Hematopoietic multipotent progenitor cell treated with erythropoietin and hydrocortisone succinate and interleukin-3 and kit ligand, for 6 days (in vitro differentiated cells): ENCODE measurements around the gene MGMT.
A peak's percentile ranks its signal among the peaks of the same experiment; 100 is the strongest.

Experiments
- DNase-seq: peaks from one replicate; pipeline ENCODE4 v3.0.0-alpha.2; 2015

Gene MGMT

GRCh38 chr10:129696636-129697035 is 229.6 kb downstream of the MGMT start:
- no peak for DNase-seq

DNA sequence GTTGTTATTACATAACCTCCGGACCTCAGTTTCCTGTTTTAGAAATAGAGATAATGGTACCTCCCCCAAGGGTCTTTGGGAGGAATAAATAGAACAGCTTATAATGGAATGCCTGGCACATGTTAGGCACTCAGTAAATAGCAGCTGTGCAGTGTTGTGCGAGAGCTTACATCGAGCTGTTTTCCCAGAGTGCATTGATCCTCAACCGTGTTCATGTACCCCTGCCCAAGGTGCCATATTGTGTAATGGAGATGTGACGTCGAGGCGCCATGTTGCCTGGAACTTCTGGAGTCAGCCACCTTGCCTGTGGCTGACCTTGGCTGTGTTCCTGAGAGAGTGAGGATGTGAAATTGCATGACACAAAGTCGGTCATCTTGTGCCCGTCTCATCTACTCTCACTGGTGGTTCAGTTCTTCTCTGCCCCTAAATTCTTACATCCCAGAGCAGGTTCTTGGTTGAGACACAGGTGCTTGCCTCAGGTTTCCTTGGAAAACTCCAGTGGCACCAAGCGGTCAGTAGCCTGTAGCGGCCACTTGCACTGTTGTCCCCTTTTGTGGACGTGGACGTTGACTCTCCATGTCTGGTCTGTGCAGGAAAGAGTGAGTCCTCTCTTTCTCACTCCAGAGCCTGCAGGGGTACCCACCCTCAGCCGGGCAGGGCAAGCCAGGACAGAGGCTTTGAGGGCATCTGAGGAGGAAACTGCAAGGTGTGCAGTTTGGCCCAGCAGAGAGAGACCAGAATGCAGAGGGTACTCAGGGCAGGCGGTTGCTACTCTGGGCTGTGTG is 230.6 kb downstream of the MGMT start:
- no peak for DNase-seq

- no peak for DNase-seq
Observed at GRCh38 chr10:129699722-129700340, 232.8 kb downstream of the MGMT start.

DNA sequence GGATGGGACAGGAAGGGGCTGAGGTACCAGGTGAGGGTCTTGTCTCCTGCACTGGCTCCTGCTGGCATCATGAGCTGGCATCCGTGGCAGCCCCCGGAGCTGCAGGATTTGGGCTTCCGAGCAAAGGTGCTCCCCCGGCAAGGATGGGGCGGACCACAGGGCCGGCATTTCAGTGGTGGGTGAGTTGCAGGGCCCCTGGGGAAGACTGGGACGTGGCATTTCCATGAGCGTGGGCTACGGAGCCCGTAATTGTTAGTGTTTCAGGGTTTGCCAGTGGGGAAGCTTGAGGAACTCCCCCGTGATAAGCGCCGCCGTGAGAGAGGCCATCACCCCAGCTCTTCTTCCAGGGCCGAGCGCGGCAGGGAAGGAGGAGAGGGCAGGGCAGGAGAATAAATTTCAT is 235.6 kb downstream of the MGMT start:
- no peak for DNase-seq

- no peak for DNase-seq
Observed at GRCh38 chr10:129703287-129704137, 236.5 kb downstream of the MGMT start.

DNA sequence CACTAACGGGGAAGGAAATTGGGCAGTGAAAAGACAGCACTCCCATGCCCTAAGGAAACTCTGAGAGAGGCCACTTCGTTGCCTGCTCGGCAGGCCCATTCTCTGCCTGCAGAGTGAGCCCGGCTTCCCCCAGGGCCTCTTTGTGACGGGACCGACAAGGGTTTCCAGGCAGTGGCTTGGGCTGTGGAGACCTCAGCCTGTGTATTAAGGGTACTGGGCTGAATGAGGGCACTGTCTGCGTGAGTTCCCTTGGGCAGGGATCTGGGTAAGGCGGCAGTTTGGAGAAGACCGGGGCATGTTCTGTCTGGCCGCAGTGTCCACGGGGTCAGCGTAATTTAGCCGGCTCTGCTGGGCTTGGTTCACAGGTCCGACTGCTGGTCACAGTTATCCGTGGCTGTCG is 237.2 kb downstream of the MGMT start:
- DNase-seq, result peak; percentile 5

DNA sequence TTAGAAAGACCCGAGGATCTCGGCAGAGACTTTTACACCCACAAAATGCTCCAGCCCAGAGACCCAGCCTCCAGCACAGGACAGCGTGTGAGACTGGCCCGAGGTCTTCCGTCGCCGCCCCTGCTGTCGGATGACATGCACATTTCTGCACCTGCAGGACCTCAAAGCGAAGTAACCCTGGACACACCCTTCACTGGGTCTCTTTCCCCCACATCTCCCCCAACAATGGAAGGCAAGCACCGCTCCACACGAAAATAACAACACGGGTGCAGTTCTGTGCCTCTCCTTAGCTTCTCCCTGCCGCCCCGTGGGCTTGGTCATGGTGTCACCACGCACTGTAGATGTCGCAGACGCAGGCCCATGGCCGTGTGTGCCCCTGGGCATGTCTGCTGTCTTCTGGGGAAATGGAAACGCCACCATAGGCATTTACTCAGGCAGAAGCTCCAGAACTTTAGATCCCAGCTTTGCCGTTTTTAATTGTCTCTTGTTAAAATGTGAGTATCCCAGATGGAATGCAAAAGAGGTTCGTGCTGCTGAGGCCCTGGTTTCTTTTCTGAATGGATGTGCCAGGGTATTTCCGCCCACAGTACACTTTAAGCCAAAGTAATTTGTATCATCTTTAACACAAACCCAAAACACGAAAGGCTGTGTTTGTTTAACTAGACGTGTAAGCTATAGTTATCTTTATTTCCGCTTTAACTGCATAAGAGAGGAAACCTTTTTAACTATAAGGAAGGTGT is 237.9 kb downstream of the MGMT start:
- DNase-seq, result no peak

DNA sequence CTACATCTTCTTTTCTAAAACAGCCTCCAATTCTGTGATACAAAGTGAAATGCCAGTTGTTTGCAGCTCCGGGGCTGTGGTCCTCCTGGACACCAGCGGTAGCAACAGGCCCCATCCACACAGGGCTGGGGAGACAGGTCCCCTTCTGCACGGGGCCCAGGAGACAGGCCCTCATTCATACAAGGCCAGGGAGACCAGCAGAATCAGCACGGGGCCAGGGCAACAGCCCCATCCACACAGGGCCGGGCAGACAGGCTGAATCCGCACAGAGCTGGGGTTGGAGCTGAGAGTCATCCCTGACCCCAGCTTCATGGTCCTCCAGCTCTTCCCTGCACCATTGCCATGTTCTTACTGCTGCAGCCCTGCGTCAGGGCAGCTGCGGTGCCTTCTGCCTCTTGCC is 238.6 kb downstream of the MGMT start:
- DNase-seq, result no peak

- DNase-seq, result no peak
Observed at GRCh38 chr10:129706081-129706480, 239.0 kb downstream of the MGMT start.

GRCh38 chr10:129706523-129706922 is 239.5 kb downstream of the MGMT start:
- no peak for DNase-seq

DNA sequence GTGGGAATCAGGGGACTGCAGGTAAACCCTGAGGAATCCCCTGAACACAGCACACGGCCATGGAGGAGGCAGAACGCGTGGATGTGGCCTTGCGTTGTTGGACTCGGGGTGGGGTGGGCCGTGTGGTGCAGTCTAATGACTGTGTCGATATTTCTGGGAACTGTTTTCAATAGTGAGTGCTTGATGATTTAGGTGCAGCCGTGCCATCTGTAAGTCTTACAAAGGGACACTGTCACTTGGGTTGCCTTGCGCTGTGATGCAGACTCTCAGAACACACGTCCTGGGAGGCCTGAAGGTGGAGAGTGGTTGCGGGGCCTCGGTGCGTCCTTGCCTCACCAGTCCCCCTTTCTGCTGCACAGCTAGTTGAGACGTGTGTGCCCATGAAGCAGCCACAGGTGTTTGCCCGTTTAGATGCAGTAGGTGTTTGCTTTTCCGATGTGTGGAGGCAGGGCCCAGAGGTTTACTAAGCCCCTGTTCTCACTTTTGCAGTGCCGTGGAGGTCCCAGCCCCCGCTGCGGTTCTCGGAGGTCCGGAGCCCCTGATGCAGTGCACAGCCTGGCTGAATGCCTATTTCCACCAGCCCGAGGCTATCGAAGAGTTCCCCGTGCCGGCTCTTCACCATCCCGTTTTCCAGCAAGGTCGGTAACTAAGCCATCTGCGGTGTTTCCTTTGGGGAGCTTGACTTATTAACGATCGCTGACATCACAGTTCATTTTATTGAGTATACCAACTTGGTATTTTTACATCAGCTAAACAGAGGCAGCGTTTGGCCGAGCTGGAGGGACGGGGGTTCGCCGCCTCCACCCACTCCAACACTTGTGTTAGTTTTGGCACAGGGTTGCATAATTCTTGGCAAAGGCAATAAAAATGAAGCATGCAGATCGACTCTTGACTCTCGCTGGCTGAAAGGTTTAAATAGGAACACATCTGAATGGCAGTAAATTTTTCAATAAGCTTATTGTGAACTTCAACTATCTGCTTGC is 240.7 kb downstream of the MGMT start:
- DNase-seq, result no peak

DNA sequence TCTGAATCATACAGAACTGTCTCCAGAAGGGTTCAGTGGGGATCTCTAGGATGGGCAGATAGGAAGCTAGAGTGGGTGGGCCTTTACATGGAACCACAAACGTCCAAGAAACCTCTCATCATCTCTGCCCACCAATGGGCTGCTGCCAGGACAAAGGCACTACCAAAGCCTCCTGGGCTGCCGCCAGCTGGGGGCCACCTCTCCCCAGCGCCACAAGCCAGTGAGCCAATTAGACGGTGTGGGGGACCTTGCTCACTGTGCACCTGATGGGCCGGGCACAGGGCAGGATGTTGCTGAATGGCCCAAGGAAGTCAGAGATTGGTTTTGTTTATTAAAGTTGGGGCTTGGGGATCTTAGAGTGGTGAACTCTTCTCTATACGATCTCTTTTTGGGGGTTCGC is 242.1 kb downstream of the MGMT start:
- no peak for DNase-seq

DNA sequence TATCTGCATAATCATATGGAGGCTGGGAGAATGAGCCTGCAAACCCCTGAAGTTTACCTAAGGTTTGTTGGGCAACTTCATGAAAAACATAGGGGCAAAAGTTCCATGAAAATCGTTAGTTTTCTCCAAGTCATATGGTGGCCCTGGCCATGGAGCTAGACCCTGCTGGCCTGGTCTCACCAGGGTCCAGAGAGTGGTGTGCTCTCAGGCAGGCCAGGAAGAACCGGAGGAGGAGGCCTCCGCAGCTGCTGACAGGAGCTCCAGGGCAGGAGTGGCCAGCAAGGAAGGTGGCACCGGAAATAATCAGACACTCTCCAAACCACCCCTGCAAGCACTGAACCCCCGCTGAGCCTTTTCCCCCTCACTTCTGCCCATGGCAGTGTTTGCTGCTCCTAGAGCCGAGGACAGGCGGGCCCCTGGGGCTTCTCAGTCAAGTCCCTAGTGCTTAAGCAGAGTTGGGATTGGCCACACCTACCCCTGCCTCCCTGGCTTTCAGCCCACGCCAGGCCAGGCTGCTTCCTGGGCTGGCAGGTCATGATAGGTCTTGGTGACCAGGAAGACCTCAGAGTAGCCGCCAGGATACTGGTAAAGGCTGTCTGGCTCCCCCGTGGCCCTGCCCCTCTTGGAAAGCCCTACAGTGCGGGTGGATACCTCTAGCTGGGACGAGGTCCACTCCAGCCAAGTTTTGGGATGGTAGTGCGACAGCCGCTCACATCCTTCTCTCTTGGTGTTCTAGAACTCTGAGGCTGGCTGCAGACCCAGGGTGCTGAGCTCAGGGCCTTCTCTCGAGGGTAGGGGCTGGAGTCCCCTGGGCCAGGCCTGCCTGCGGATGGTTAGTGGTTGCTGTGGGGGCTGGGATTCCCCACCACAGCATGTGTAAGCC is 242.8 kb downstream of the MGMT start:
- DNase-seq, result no peak

- no peak for DNase-seq
Observed at GRCh38 chr10:129710510-129710847, 243.4 kb downstream of the MGMT start.

- no peak for DNase-seq
Observed at GRCh38 chr10:129711291-129711690, 244.2 kb downstream of the MGMT start.

DNA sequence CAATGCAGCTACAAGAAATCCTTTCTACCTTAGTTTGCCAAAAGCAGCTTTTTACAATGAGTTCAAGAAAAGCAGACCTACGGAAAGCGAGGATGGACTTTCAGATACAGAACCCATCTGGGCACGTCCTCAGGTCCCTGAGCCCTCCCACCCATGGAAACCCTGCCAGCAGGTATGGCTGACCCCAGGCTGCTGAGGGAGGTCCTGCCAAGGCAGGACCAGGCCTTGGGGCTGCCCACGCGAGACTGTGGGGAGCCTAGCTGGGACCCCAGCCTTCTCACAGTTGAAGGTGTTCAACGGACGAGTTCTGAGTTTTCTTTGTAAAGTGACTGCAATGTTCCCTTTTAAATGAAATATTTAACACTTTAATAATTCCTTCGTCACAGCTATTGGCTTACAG is 245.0 kb downstream of the MGMT start:
- DNase-seq, result no peak

DNA sequence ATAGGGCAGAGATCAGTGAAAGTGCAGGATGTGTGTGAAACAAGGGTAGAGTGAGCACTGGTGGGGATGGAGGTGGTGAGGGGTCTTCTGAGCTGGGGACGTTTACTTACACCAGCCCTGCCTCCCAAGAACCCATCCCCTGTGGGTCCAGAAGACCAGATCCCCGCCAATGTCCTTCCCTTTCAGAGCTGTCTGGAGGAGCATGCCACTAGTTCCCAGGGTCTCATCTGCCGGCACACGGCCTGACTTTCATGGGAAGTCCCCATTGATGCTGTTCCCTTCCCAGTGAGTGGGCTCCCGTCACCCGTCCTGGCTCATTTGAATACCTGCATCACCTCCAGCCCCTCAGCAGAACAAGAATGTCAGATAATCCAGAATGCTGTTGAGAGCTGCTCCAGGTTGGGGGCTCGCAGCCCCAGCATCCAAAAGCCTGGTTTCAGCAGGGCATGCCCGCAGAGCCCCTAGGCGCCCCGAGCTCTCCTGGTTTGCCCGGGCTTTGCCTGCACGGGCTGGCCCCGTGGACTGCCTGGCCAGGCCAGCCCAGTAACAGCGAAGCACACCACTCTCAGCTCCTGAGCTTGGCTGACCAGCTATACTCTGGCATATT is 246.7 kb downstream of the MGMT start:
- no peak for DNase-seq

GRCh38 chr10:129715805-129716204 is 248.8 kb downstream of the MGMT start:
- no peak for DNase-seq

- peak; percentile 10 for DNase-seq
Observed at GRCh38 chr10:129716211-129716681, 249.2 kb downstream of the MGMT start.

- no peak for DNase-seq
Observed at GRCh38 chr10:129716881-129717280, 249.8 kb downstream of the MGMT start.
